Suprapubic skin (tissue), 4 donors: ENCODE measurements around the gene ARSD. TPM values are rescaled to one million over a fixed set of nuclear protein-coding genes. Genes with fewer than 3 reads are reported as not detected.

Experiments used
- DNase-seq, 2 donors: peaks; one replicate each; pipeline ENCODE4 v3.0.0-alpha.2; 2019; ENCODE audit warnings: low spot score in 2 of 2
- H3K27ac ChIP-seq: fragments of 200-600 bp; sonication (generic); one replicate; pipeline ENCODE4 v1.5.1; 2019
- H3K27me3 ChIP-seq: fragments of 200-600 bp; sonication (generic); one replicate; pipeline ENCODE4 v1.5.1; 2019
- H3K36me3 ChIP-seq: fragments of 200-600 bp; sonication (generic); one replicate; pipeline ENCODE4 v1.5.1; 2019
- H3K4me1 ChIP-seq: fragments of 200-600 bp; sonication (generic); one replicate; pipeline ENCODE4 v1.5.1; 2019
- H3K4me3 ChIP-seq: fragments of 200-600 bp; sonication (generic); one replicate; pipeline ENCODE4 v1.5.1; 2019; ENCODE audit warnings: mild to moderate bottlenecking
- H3K9me3 ChIP-seq: fragments of 200-600 bp; sonication (generic); one replicate; pipeline ENCODE4 v1.5.1; 2019
- EP300 ChIP-seq: sonication (generic); formaldehyde crosslinking; IDR thresholded peaks from one replicate; pipeline ENCODE4 v1.6.1; 2017; ENCODE audit warnings: antibody characterized with exemption
- POLR2A ChIP-seq, 2 donors: fragments of 450-650 bp; IDR thresholded peaks; one replicate each; pipeline ENCODE4 v1.6.1; 2017; ENCODE audit warnings: antibody characterized with exemption in 2 of 2, mild to moderate bottlenecking in 2 of 2, moderate library complexity in 2 of 2
- POLR2AphosphoS5 ChIP-seq, 3 donors: sonication (generic); formaldehyde crosslinking; IDR thresholded peaks; one replicate each; pipeline ENCODE4 v1.6.1; 2017; ENCODE audit warnings: antibody characterized with exemption in 3 of 3
- WGBS: methylation state at CpG from one replicate; pipeline ENCODE4 v1.1.5; 2018; 5-methylcytosine and 5-hydroxymethylcytosine counted together
- total RNA-seq, 4 donors: library from RNA; depleted of rRNA; stranded (reverse); fragments of >200 nt; gene quantifications; one replicate each; pipeline ENCODE4 v1.1.0, GENCODE V29; 2016
- TF ChIP-seq, protein P1 (sequence below), 2 donors: fragments of 200-600 bp in 1 of 2; fragments of 450-650 bp in 1 of 2; sonication (generic) in 1 of 2; IDR thresholded peaks; one replicate each; pipeline ENCODE4 v1.5.1; 2016 to 2019; ENCODE audit warnings: antibody characterized with exemption in 2 of 2, mild to moderate bottlenecking in 1 of 2, moderate library complexity in 1 of 2

Gene ARSD
- total RNA-seq, 4 donors from 2014 or later = 15.6 to 24.1 (median 18.7) TPM

DNA sequence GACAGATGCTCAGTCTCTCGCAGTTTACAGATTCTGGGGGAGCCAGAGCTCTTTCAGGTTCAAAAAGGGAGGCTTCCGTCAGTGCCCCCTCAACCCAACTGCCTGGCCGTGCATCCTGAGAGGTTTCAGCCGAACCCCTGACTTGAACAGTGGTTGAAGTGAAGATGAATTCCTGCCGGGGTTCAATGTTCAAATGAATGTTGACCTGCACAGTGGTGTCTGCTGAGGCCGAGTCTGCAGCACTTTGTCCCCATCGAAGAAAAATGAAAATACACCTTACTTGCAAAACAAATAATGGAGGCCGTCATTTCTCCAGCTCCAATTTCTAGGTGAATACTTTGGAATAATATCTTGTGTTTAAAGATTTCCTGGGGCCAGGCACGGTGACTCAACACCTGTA is 66.7 kb downstream of the ARSD start:
- Histone ChIP-seq H3K4me1 (no peaks in the 10 kb centered on the region), H3K4me3 (no peak overlapping the region), H3K27ac (no peak overlapping the region), H3K9me3 (no peaks in the 10 kb centered on the region), H3K36me3 (no peaks in the 10 kb centered on the region), H3K27me3 (no peaks in the 10 kb centered on the region)
- DNase-seq = no peak
- TF ChIP-seq POLR2A (IDR thresholded peaks at IDR 0.05) = no peak
- TF ChIP-seq POLR2AphosphoS5 (IDR thresholded peaks at IDR 0.05) = no peak
- no peak for TF ChIP-seq EP300
- TF ChIP-seq, protein P1, sequence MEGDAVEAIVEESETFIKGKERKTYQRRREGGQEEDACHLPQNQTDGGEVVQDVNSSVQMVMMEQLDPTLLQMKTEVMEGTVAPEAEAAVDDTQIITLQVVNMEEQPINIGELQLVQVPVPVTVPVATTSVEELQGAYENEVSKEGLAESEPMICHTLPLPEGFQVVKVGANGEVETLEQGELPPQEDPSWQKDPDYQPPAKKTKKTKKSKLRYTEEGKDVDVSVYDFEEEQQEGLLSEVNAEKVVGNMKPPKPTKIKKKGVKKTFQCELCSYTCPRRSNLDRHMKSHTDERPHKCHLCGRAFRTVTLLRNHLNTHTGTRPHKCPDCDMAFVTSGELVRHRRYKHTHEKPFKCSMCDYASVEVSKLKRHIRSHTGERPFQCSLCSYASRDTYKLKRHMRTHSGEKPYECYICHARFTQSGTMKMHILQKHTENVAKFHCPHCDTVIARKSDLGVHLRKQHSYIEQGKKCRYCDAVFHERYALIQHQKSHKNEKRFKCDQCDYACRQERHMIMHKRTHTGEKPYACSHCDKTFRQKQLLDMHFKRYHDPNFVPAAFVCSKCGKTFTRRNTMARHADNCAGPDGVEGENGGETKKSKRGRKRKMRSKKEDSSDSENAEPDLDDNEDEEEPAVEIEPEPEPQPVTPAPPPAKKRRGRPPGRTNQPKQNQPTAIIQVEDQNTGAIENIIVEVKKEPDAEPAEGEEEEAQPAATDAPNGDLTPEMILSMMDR (IDR thresholded peaks at IDR 0.05) = no peak
- WGBS = 74% methylated on average over 9 of the region's 9 CpGs

DNA sequence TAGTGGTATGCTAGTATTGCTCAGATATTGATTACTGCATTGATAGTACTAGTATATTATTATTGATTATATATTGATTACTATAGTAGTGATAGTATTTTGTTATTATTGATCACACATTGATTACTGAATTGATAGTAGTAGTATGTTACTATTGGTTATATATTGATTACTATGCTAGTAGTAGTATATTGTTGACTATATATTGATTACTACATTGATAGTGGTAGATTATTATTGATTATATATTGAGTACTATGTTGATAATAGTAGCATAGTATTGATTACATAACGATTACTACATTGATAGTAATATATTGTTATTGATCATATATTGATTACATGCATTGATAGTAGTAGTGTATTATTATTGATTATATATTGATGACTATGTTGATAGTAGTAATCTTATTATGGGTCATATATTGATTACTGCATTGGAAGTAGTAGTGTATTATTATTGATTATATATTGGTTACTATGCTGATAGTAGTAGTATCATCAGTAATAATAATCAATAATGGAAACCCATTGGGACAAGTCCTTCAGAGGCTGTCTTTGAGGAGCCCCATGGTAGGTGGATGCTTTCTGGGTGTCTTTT is 69.8 kb downstream of the ARSD start:
- Histone ChIP-seq H3K27me3 (no peaks in the 10 kb centered on the region), H3K27ac (no peak overlapping the region), H3K4me1 (no peaks in the 10 kb centered on the region), H3K4me3 (no peak overlapping the region), H3K9me3 (no peaks in the 10 kb centered on the region), H3K36me3 (no peaks in the 10 kb centered on the region)
- TF ChIP-seq POLR2A (IDR thresholded peaks at IDR 0.05) = no peak
- WGBS = 91% methylated on average over 1 of the region's 1 CpG
- DNase-seq = no peak

DNA sequence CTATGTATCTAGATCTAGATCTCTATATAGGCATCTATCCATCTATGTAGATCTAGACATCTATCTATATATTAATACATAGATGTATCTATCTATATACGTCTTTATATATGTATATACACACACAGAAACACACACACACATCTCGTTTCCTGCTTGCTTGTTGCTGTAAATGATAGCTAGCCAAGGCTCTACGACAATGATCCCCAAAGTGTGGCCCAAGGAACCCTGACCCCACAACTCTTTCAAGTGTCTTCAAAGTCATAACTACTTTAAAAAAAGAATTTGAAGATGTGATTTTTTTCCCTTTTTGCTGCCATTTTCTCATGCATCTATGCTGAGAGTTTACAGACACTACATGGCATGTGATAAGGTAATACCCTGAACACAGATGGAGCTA is 71.6 kb downstream of the ARSD start:
- no peaks in the 10 kb centered on the region for H3K27me3 ChIP-seq
- no peaks in the 10 kb centered on the region for H3K9me3 ChIP-seq
- H3K36me3 ChIP-seq = no peaks in the 10 kb centered on the region
- H3K4me1 ChIP-seq = no peaks in the 10 kb centered on the region
- no peak overlapping the region for H3K27ac ChIP-seq
- no peak overlapping the region for H3K4me3 ChIP-seq
- no peak for TF ChIP-seq EP300
- TF ChIP-seq, protein P1 (IDR thresholded peaks at IDR 0.05) = no peak
- TF ChIP-seq POLR2AphosphoS5 (IDR thresholded peaks at IDR 0.05) = no peak
- no peak for TF ChIP-seq POLR2A (IDR thresholded peaks at IDR 0.05)
- DNase-seq = no peak
- 86% methylated on average over 3 of the region's 3 CpGs for WGBS

DNA sequence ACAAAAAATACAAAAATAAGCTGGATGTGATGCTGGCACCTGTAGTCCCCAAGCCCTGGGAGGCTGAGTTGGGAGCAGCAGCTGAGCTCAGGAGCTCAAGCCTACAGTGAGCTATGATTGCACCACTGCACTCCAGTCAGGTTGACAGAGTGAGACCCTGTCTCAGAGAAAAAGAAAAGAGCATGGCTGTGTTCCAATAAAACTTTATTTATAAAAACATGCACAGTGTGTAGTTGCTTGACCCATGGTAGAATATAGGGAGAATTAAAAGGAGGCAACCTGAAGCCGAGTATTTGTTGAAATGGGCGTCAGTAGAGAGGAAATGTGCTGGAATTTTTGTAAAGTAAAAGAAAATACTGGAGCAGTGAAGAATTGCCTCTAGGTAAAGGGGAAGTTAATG is 73.4 kb downstream of the ARSD start:
- H3K4me1 ChIP-seq = no peaks in the 10 kb centered on the region
- H3K27me3 ChIP-seq = no peaks in the 10 kb centered on the region
- no peak overlapping the region for H3K27ac ChIP-seq
- DNase-seq = no peak
- H3K9me3 ChIP-seq = no peaks in the 10 kb centered on the region
- H3K36me3 ChIP-seq = no peaks in the 10 kb centered on the region
- H3K4me3 ChIP-seq = no peak overlapping the region
- WGBS = 93% methylated on average over 2 of the region's 2 CpGs
- no peak for TF ChIP-seq POLR2A (IDR thresholded peaks at IDR 0.05)
- TF ChIP-seq POLR2AphosphoS5 (IDR thresholded peaks at IDR 0.05) = no peak
- TF ChIP-seq, protein P1 (IDR thresholded peaks at IDR 0.05) = no peak
- no peak for TF ChIP-seq EP300

DNA sequence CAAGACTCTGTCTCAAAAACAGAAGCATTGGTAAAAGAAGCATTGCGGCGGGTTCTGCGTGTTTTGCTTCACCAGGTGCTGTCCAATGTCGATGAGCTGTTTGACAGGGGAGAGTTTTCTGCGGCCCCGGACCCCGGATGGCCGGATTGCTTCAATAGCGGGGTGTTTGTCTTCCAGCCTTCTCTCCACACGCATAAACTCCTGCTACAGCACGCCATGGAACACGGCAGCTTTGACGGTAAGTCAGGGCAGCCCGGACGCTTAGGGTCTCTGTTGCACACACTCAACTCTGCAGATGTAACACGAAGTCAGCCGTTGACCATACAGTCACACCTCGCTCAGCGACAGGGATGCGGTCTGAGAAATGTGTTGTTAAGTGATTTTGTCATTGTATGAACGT is 74.2 kb downstream of the ARSD start:
- Histone ChIP-seq H3K4me3 (no peak overlapping the region), H3K9me3 (no peaks in the 10 kb centered on the region), H3K27ac (no peak overlapping the region), H3K4me1 (no peaks in the 10 kb centered on the region), H3K27me3 (no peaks in the 10 kb centered on the region), H3K36me3 (no peaks in the 10 kb centered on the region)
- WGBS = 95% methylated on average over 21 of the region's 21 CpGs
- no peak for DNase-seq
- TF ChIP-seq, protein P1 (IDR thresholded peaks at IDR 0.05) = no peak
- TF ChIP-seq POLR2AphosphoS5 (IDR thresholded peaks at IDR 0.05) = no peak
- TF ChIP-seq POLR2A (IDR thresholded peaks at IDR 0.05) = no peak
- TF ChIP-seq EP300 = no peak

Other genes starting within 250 kb of the ARSD start
- 100 to 1,000 TPM; 162 to 192 (median 179) TPM for gene CD99, start 238.0 kb downstream of the ARSD start, total RNA-seq
- 10 to 100 TPM; 17.7 to 75.4 (median 38.7) TPM for gene XG, start 177.3 kb downstream of the ARSD start, total RNA-seq
- gene GYG2, start 100.4 kb downstream of the ARSD start, total RNA-seq = 1 to 10 TPM; 3.2 to 9.6 (median 5.3) TPM
- gene ARSH, start 77.2 kb upstream of the ARSD start, total RNA-seq = under 1 TPM in 1 of 4 donors, not detected in 3; 0.99 TPM
- gene ARSF, start 112.1 kb upstream of the ARSD start, total RNA-seq = 1 to 10 TPM; 4.1 to 9.8 (median 8.8) TPM